H1 (cell line): Measurements from ENCODE around the gene GRID1. TPM values are rescaled to one million over a fixed set of nuclear protein-coding genes. Genes with fewer than 3 reads are reported as not detected.

Experiments
- CTCF ChIA-PET: fragments of 300-600 bp; sonication (Branson Sonifier 250); formaldehyde crosslinking; loops from one replicate; lab custom pipeline; 2021; ENCODE audit not compliant: partially characterized antibody; lab: Charles Lee
- POLR2A ChIA-PET: fragments of 300-600 bp; sonication (Branson Sonifier 250); formaldehyde crosslinking; loops from one replicate; lab custom pipeline; 2021; ENCODE audit warnings: inconsistent platforms; ENCODE audit not compliant: partially characterized antibody; lab: Charles Lee
- DNase-seq, 2 experiments: peaks; one replicate each; pipeline versions ENCODE4 v3.0.0 to v3.0.0-alpha.2; 2010 to 2022; ENCODE audit warnings: low spot score in 2 of 2, low read depth in 1 of 2, mixed read lengths in 1 of 2
- FAIRE-seq: peaks from 2 replicates; lab custom pipeline; 2011; peaks lifted over from hg19 to GRCh38; lab: Jason Lieb, UNC
- H2AFZ ChIP-seq: 2 replicates; pipeline ENCODE4 v1.8.1; 2012; ENCODE audit warnings: low read length, inconsistent platforms
- H2AK5ac ChIP-seq: 2 replicates; pipeline ENCODE4 v1.6.1; 2013; ENCODE audit warnings: low read depth, low read length
- H2BK120ac ChIP-seq: replicated peaks from 2 replicates; pipeline ENCODE3; 2013; ENCODE audit warnings: low read depth, low read length, inconsistent platforms
- H2BK12ac ChIP-seq: 2 replicates; pipeline ENCODE4 v1.6.1; 2013; ENCODE audit warnings: low read depth, low read length
- H2BK15ac ChIP-seq: 2 replicates; pipeline ENCODE4 v1.6.1; 2013; ENCODE audit warnings: low read length
- H2BK20ac ChIP-seq: 2 replicates; pipeline ENCODE4 v1.6.1; 2013; ENCODE audit warnings: low read length
- H2BK5ac ChIP-seq: 2 replicates; pipeline ENCODE4 v1.6.1; 2013; ENCODE audit warnings: low read depth, low read length
- H3K14ac ChIP-seq: 2 replicates; pipeline ENCODE4 v1.6.1; 2013; ENCODE audit warnings: inconsistent platforms; ENCODE audit not compliant: insufficient read length
- H3K18ac ChIP-seq: 2 replicates; pipeline ENCODE4 v1.6.1; 2013; ENCODE audit warnings: low read length; ENCODE audit errors: extremely low read depth
- H3K23ac ChIP-seq: 2 replicates; pipeline ENCODE4 v1.6.1; 2013; ENCODE audit warnings: inconsistent platforms; ENCODE audit not compliant: insufficient read length
- H3K23me2 ChIP-seq: 2 replicates; pipeline ENCODE4 v1.6.1; 2013; ENCODE audit warnings: low read depth, low read length
- H3K27ac ChIP-seq: 2 replicates; pipeline ENCODE4 v1.6.1; 2011; ENCODE audit warnings: low read depth, low read length, inconsistent platforms
- H3K27me3 ChIP-seq, 4 experiments: replicated peaks in 1 of 4; 1 replicate in 1 of 4; 2 replicates in 3 of 4; pipeline versions ENCODE4 v1.6.1 to v1.8.1; 2011 to 2013; ENCODE audit warnings: low read length in 3 of 4, mild to moderate bottlenecking in 3 of 4, inconsistent platforms in 2 of 4, mixed read lengths in 2 of 4, moderate library complexity in 1 of 4; ENCODE audit not compliant: control insufficient read depth in 3 of 4, insufficient read depth in 3 of 4; ENCODE audit errors: extremely low read depth in 1 of 4
- H3K36me3 ChIP-seq, 4 experiments: 2 replicates each; pipeline versions ENCODE4 v1.6.1 to v1.8.1; 2011 to 2013; ENCODE audit warnings: mild to moderate bottlenecking in 4 of 4, low read length in 3 of 4, moderate library complexity in 2 of 4, control low read depth in 1 of 4, inconsistent platforms in 1 of 4; ENCODE audit not compliant: insufficient read depth in 4 of 4, control insufficient read depth in 2 of 4
- H3K4ac ChIP-seq: replicated peaks from 2 replicates; pipeline ENCODE3; 2013; ENCODE audit warnings: low read length, low read depth, mixed read lengths, inconsistent platforms; ENCODE audit not compliant: insufficient read length
- H3K4me1 ChIP-seq, 4 experiments: replicated peaks in 1 of 4; 1 replicate in 1 of 4; 2 replicates in 3 of 4; pipeline versions ENCODE4 v1.6.1 to v1.8.1; 2011 to 2013; ENCODE audit warnings: low read length in 3 of 4, inconsistent platforms in 2 of 4, mixed read lengths in 1 of 4; ENCODE audit not compliant: insufficient read depth in 4 of 4, control insufficient read depth in 3 of 4
- H3K4me2 ChIP-seq, 2 experiments: 2 replicates each; pipeline versions ENCODE4 v1.6.1 to v1.8.1; 2011 to 2013; ENCODE audit warnings: low read depth in 2 of 2, low read length in 2 of 2, control low read depth in 1 of 2, inconsistent platforms in 1 of 2, mild to moderate bottlenecking in 1 of 2; ENCODE audit not compliant: insufficient read depth in 1 of 2
- H3K4me3 ChIP-seq, 4 experiments: fragments of 200-600, 300-600 bp in 1 of 4; sonication (generic), shearing (Covaris generic), sonication (Bioruptor Twin) in 1 of 4; 2 replicates each; pipeline versions ENCODE4 v1.5.1 to v1.8.1; 2011 to 2016; ENCODE audit warnings: low read length in 4 of 4, low read depth in 3 of 4, control low read depth in 2 of 4, inconsistent platforms in 2 of 4, mild to moderate bottlenecking in 2 of 4, mixed read lengths in 1 of 4, moderate library complexity in 1 of 4; ENCODE audit not compliant: insufficient read depth in 2 of 4; ENCODE audit errors: extremely low read depth in 1 of 4
- H3K56ac ChIP-seq: replicated peaks from 2 replicates; pipeline ENCODE3; 2013; ENCODE audit warnings: low read depth, mild to moderate bottlenecking, mixed read lengths, low read length, inconsistent platforms; ENCODE audit not compliant: insufficient read length
- H3K79me1 ChIP-seq: 2 replicates; pipeline ENCODE4 v1.6.1; 2013; ENCODE audit warnings: low read depth, low read length, control low read depth
- H3K79me2 ChIP-seq, 2 experiments: 2 replicates each; pipeline versions ENCODE4 v1.6.1 to v1.8.1; 2012 to 2013; ENCODE audit warnings: low read length in 2 of 2, mild to moderate bottlenecking in 2 of 2, inconsistent platforms in 1 of 2; ENCODE audit not compliant: insufficient read depth in 2 of 2, control insufficient read depth in 1 of 2
- H3K9ac ChIP-seq, 4 experiments: replicated peaks in 1 of 4; 1 replicate in 1 of 4; 2 replicates in 3 of 4; pipeline versions ENCODE4 v1.6.1 to v1.8.1; 2011 to 2013; ENCODE audit warnings: low read depth in 3 of 4, low read length in 3 of 4, control low read depth in 2 of 4, mild to moderate bottlenecking in 2 of 4, moderate library complexity in 2 of 4, inconsistent platforms in 1 of 4; ENCODE audit errors: extremely low read depth in 1 of 4
- H3K9me3 ChIP-seq, 2 experiments: 2 replicates each; pipeline versions ENCODE4 v1.6.1 to v1.8.1; 2012 to 2013; ENCODE audit warnings: mild to moderate bottlenecking in 2 of 2, moderate library complexity in 2 of 2, control low read depth in 1 of 2, inconsistent platforms in 1 of 2, low read depth in 1 of 2, low read length in 1 of 2, mixed read lengths in 1 of 2; ENCODE audit not compliant: insufficient read depth in 2 of 2
- H4K20me1 ChIP-seq, 2 experiments: replicated peaks in 1 of 2; 2 replicates each; pipeline versions ENCODE3 to v1.8.1; 2011 to 2013; ENCODE audit warnings: inconsistent platforms in 2 of 2, low read length in 2 of 2, mild to moderate bottlenecking in 1 of 2; ENCODE audit not compliant: insufficient read depth in 2 of 2, control insufficient read depth in 1 of 2
- H4K5ac ChIP-seq: 2 replicates; pipeline ENCODE4 v1.6.1; 2013; ENCODE audit warnings: low read length, low read depth, mixed read lengths, inconsistent platforms; ENCODE audit not compliant: insufficient read length
- H4K8ac ChIP-seq: 2 replicates; pipeline ENCODE4 v1.8.0; 2013; ENCODE audit warnings: mild to moderate bottlenecking, moderate library complexity, low read length, inconsistent platforms; ENCODE audit not compliant: insufficient read depth; ENCODE audit errors: extremely low read depth
- H4K91ac ChIP-seq: replicated peaks from 2 replicates; pipeline ENCODE3; 2013; ENCODE audit warnings: low read length, mixed read lengths, inconsistent platforms; ENCODE audit not compliant: insufficient read length
- ASH2L ChIP-seq: fragments of 200-600, 300-600 bp; sonication (generic); IDR thresholded peaks from one replicate; pipeline ENCODE4 v1.7.1; 2017; ENCODE audit warnings: low read length
- BACH1 ChIP-seq: IDR thresholded peaks from 2 replicates; pipeline ENCODE4 v1.6.1; 2012; ENCODE audit warnings: low read length, improper control_type of control experiment
- CHD2 ChIP-seq: IDR thresholded peaks from 2 replicates; pipeline ENCODE4 v1.6.1; 2012; ENCODE audit warnings: low read length, improper control_type of control experiment
- CTCF ChIP-seq, 3 experiments: IDR thresholded peaks; 1 replicate in 2 of 3; 2 replicates in 1 of 3; pipeline versions ENCODE4 v1.5.1 to v1.6.1; 2011; ENCODE audit warnings: low read length in 3 of 3, mild to moderate bottlenecking in 3 of 3, inconsistent platforms in 2 of 3, low read depth in 1 of 3, moderate library complexity in 1 of 3; ENCODE audit not compliant: insufficient read depth in 1 of 3; ENCODE audit errors: control extremely low read depth in 1 of 3
- GABPA ChIP-seq: IDR thresholded peaks from 2 replicates; pipeline ENCODE4 v1.6.1; 2011; ENCODE audit warnings: mild to moderate bottlenecking, low read length, moderate library complexity, borderline replicate concordance; ENCODE audit not compliant: insufficient read depth
- GTF2F1 ChIP-seq: IDR thresholded peaks from 2 replicates; pipeline ENCODE4 v1.6.1; 2012; ENCODE audit warnings: low read depth, low read length, improper control_type of control experiment, borderline replicate concordance
- POU5F1 ChIP-seq: IDR thresholded peaks from 2 replicates; pipeline ENCODE4 v1.6.1; 2011; ENCODE audit warnings: low read depth, mild to moderate bottlenecking, low read length, moderate library complexity
- RAD21 ChIP-seq, 2 experiments: IDR thresholded peaks in 1 of 2; conservative IDR thresholded peaks in 1 of 2; 2 replicates each; pipeline ENCODE4 v1.6.1; 2011; ENCODE audit warnings: low read depth in 2 of 2, low read length in 2 of 2, improper control_type of control experiment in 1 of 2, inconsistent platforms in 1 of 2, mild to moderate bottlenecking in 1 of 2, moderate library complexity in 1 of 2
- SIN3A ChIP-seq, 2 experiments: IDR thresholded peaks in 1 of 2; conservative IDR thresholded peaks in 1 of 2; 2 replicates each; pipeline ENCODE4 v1.6.1; 2011 to 2012; ENCODE audit warnings: low read length in 2 of 2, improper control_type of control experiment in 1 of 2, low read depth in 1 of 2, mild to moderate bottlenecking in 1 of 2
- SUZ12 ChIP-seq: fragments of 200-600 bp; sonication (generic); IDR thresholded peaks from 2 replicates; pipeline ENCODE4 v1.6.1; 2012; ENCODE audit warnings: mild to moderate bottlenecking, inconsistent platforms, low read length, moderate library complexity, mixed read lengths
- TBP ChIP-seq: IDR thresholded peaks from 2 replicates; pipeline ENCODE4 v1.6.1; 2011; ENCODE audit warnings: low read depth, low read length, improper control_type of control experiment
- WGBS, 2 experiments: shearing (Covaris generic) in 1 of 2; methylation state at CpG; one replicate each; pipeline versions ENCODE4 v1.1.6 to v1.1.7; 2013 to 2015; ENCODE audit warnings: low lambda C conversion rate in 2 of 2, mixed read lengths in 2 of 2, inconsistent platforms in 1 of 2, low coverage in 1 of 2, missing lambda C conversion rate in 1 of 2; ENCODE audit not compliant: insufficient replicate concordance in 2 of 2, insufficient coverage in 1 of 2, insufficient read length in 1 of 2; ENCODE audit errors: extremely low coverage in 1 of 2, missing lambda C conversion rate in 1 of 2; 5-methylcytosine and 5-hydroxymethylcytosine counted together
- polyA plus RNA-seq, 7 experiments: library from polyadenylated mRNA; depleted of rRNA in 3 of 7; stranded (reverse) in 5 of 7; unstranded in 2 of 7; fragments of >200 nt in 5 of 7; fragments of 200-250 nt in 2 of 7; gene quantifications; 1 replicate in 5 of 7; 2 replicates in 1 of 7; 4 replicates in 1 of 7; pipeline versions ENCODE4 v1.2.1 to v1.2.3, GENCODE V29; 2011 to 2013; ENCODE audit warnings: missing spikeins in 2 of 7, mixed read lengths in 2 of 7
- total RNA-seq: library from RNA; stranded (reverse); fragmentation: NEBNext Ultra II Directional; extraction: Animal tissue kit (Norgen Biotek cat#: 25700); gene quantifications from 2 replicates; pipeline ENCODE4 v1.2.1, GENCODE V29; 2021

GRID1 gene
- total and polyA plus RNA-seq, 2 of the 8 experiments (the other 6 are each of a cell fraction or from before 2014, with no cell fraction given), result 0.22 to 0.30 TPM

DNA sequence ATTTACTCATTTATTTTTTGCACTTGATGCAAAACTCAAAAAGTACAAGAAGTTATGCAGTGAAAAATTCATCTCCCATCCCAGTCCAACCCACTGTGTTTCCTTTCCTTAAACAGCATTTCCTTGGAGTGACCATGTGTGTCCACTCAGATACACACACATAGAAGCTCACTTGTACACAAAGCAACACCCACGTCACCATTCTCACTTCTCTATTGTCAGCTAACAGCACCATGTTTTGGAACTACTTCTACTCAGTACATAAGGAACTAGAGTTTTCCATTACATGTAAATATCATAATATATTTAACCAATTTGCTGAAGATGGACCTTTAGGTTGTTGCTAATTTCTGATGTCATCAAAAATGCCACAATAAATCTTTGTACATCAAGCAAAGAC is 167.6 kb downstream of the GRID1 start:
- H2BK15ac ChIP-seq, result no peak overlapping the region
- TF ChIP-seq POU5F1 (no peak), GTF2F1 (no peak), RAD21 (IDR thresholded peaks at IDR 0.05 in 1 of 2, conservative IDR thresholded peaks at IDR 0.05 in 1 of 2; ENCODE audit: low read depth in 2 of 2, low read length in 2 of 2) (no peak), ASH2L (no peak), CHD2 (no peak), GABPA (no peak), BACH1 (no peak), TBP (no peak), CTCF (IDR thresholded peaks at IDR 0.05; ENCODE audit: control extremely low read depth in 1 of 3, insufficient read depth in 1 of 3, low read depth in 1 of 3, low read length in 3 of 3) (no peak), SUZ12 (no peak), SIN3A (conservative IDR thresholded peaks at IDR 0.05 in 1 of 2, IDR thresholded peaks at IDR 0.05 in 1 of 2; ENCODE audit: low read depth in 1 of 2, low read length in 2 of 2) (no peak)

More for the DNA sequence above, 167.6 kb downstream of the GRID1 start:
- POLR2A ChIA-PET, result no interaction called here
- no peaks in the 10 kb centered on the region for H3K79me1 ChIP-seq
- H3K79me2 ChIP-seq, result no peaks in the 10 kb centered on the region
- H3K4me1 ChIP-seq, result peaks cover 0 to 4% (median 0%) of the 10 kb centered on the region in 4 experiments; a peak in 2 of 7 replicates
- H3K27me3 ChIP-seq, result no peaks in the 10 kb centered on the region; a peak in 1 of 7 replicates
- H3K23me2 ChIP-seq, result no peaks in the 10 kb centered on the region
- no peak overlapping the region for H2BK120ac ChIP-seq
- no peak overlapping the region for H2BK12ac ChIP-seq
- no peak overlapping the region for H2AK5ac ChIP-seq
- no peak overlapping the region for H3K23ac ChIP-seq
- no peak overlapping the region for H4K5ac ChIP-seq
- no peak overlapping the region for H3K9ac ChIP-seq
- H3K18ac ChIP-seq, result no peak overlapping the region
- H3K14ac ChIP-seq, result no peak overlapping the region
- FAIRE-seq (no peak), DNase-seq (no peak)
- H2BK5ac ChIP-seq, result no peak overlapping the region
- H3K4me2 ChIP-seq, result no peak overlapping the region
- H3K27ac ChIP-seq, result no peak overlapping the region
- no peak overlapping the region for H2BK20ac ChIP-seq
- H3K4ac ChIP-seq, result no peak overlapping the region
- H4K91ac ChIP-seq, result no peak overlapping the region
- CTCF ChIA-PET, result interaction anchor here (0.9 to 2.7 kb wide), 5 partner anchors 8 to 150 kb away, joined by 3 to 8 read pairs (median 3); no protein-coding TSS in a partner anchor
- no peak overlapping the region for H4K8ac ChIP-seq
- no peaks in the 10 kb centered on the region for H3K36me3 ChIP-seq
- 90% methylated on average over 1 of the region's 1 CpG; no CpG with 5 or more reads in 1 of the 2 experiments for WGBS, 2 experiments
- H3K4me3 ChIP-seq, result no peak overlapping the region
- H2AFZ ChIP-seq, result no peak overlapping the region
- H3K9me3 ChIP-seq, result no peaks in the 10 kb centered on the region
- no peak overlapping the region for H3K56ac ChIP-seq
- H4K20me1 ChIP-seq, result peaks cover 0 to 3% of the 10 kb centered on the region in 2 experiments
